Esophagus squamous epithelium (tissue), 4 donors: ENCODE data around the gene ABHD10.

ENCODE experiments used
- CTCF ChIP-seq, 6 experiments: fragments of 450-650 bp in 4 of 6; fragments of 200-600 bp in 2 of 6; sonication (generic) in 2 of 6; IDR thresholded peaks; one replicate each; pipeline ENCODE4 v1.5.1; 2016 to 2019; ENCODE audit warnings: antibody characterized with exemption in 6 of 6, mild to moderate bottlenecking in 4 of 6, moderate library complexity in 4 of 6
- POLR2A ChIP-seq, 4 donors: fragments of 450-650 bp; IDR thresholded peaks; one replicate each; pipeline ENCODE4 v1.6.1; 2017; ENCODE audit warnings: antibody characterized with exemption in 4 of 4, mild to moderate bottlenecking in 4 of 4, moderate library complexity in 3 of 4

- TF ChIP-seq POLR2A (IDR thresholded peaks at IDR 0.05), result no peak
- TF ChIP-seq CTCF (IDR thresholded peaks at IDR 0.05), result no peak
Measured at GRCh38 chr3:111949712-111950111, 29.1 kb upstream of the ABHD10 start.
